Ovary (tissue), 3 donors: ENCODE measurements around the gene C16orf86.
A peak's percentile ranks its signal among the peaks of the same experiment; 100 is the strongest.

ENCODE experiments used
- EP300 ChIP-seq: sonication (generic); formaldehyde crosslinking; IDR thresholded peaks from one replicate; pipeline ENCODE4 v1.6.1; 2017; ENCODE audit warnings: antibody characterized with exemption
- TF ChIP-seq, protein P1 (sequence below), 3 donors: fragments of 450-650 bp in 2 of 3; fragments of 200-600 bp in 1 of 3; IDR thresholded peaks; one replicate each; pipeline versions ENCODE4 v1.5.1 to v1.8.0; 2016 to 2022; ENCODE audit warnings: antibody characterized with exemption in 3 of 3, mild to moderate bottlenecking in 1 of 3
- donor health status: DM: no; HTN: no; CAD: no.

DNA sequence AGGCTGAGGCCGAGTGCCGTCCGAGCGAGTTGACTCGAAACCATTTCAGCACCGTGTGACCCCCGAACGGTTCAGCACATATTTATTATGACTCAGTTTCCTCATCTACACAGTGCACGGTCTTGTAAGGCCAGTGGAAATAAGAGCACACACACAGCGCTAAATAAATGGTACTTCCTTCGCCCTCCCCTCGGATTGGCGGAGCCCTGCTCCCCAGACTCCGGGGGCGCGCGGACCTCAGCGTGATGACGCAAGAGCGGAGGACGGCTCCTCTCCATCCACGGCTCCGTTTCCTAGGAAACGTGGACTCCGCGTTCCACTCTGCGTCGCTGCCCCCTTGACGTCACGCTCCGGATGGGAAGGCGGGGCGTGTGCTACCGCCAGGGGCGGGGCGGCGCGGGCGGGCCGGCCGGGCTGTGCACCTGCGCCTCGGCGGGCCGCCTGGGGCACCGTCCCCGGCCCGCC is 6.0 kb upstream of the C16orf86 start, which contains the start of gene PARD6A:
- TF ChIP-seq, protein P1, sequence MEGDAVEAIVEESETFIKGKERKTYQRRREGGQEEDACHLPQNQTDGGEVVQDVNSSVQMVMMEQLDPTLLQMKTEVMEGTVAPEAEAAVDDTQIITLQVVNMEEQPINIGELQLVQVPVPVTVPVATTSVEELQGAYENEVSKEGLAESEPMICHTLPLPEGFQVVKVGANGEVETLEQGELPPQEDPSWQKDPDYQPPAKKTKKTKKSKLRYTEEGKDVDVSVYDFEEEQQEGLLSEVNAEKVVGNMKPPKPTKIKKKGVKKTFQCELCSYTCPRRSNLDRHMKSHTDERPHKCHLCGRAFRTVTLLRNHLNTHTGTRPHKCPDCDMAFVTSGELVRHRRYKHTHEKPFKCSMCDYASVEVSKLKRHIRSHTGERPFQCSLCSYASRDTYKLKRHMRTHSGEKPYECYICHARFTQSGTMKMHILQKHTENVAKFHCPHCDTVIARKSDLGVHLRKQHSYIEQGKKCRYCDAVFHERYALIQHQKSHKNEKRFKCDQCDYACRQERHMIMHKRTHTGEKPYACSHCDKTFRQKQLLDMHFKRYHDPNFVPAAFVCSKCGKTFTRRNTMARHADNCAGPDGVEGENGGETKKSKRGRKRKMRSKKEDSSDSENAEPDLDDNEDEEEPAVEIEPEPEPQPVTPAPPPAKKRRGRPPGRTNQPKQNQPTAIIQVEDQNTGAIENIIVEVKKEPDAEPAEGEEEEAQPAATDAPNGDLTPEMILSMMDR (IDR thresholded peaks at IDR 0.05): no peak
- peak; percentile 81 for TF ChIP-seq EP300
